MM.1S (cell line): Measurements from ENCODE around the gene SYNDIG1.

Experiments
- DNase-seq: peaks from one replicate; pipeline ENCODE4 v3.0.0-alpha.2; 2015
- H2AFZ ChIP-seq: fragments of 300-600 bp; sonication (generic); 2 replicates; pipeline ENCODE4 v1.6.0; 2016; ENCODE audit warnings: antibody characterized with exemption, low read length
- H3F3A ChIP-seq: fragments of 300-600 bp; sonication (generic); 2 replicates; pipeline ENCODE4 v1.6.1; 2016; ENCODE audit warnings: mild to moderate bottlenecking, antibody characterized with exemption, low read length, moderate library complexity, mixed read lengths; ENCODE audit not compliant: insufficient read depth
- H3K27ac ChIP-seq: fragments of 300-600 bp; sonication (generic); 2 replicates; pipeline ENCODE4 v1.5.1; 2016; ENCODE audit warnings: mild to moderate bottlenecking, low read length
- H3K27me3 ChIP-seq: fragments of 300-600 bp; sonication (generic); replicated peaks from 2 replicates; pipeline ENCODE4 v1.6.0; 2016; ENCODE audit warnings: low read length; ENCODE audit not compliant: insufficient read depth
- H3K36me3 ChIP-seq: fragments of 300-600 bp; sonication (generic); replicated peaks from 2 replicates; pipeline ENCODE4 v1.6.1; 2016; ENCODE audit warnings: mild to moderate bottlenecking, low read length, mixed read lengths; ENCODE audit not compliant: insufficient read depth
- H3K4me1 ChIP-seq: fragments of 300-600 bp; sonication (generic); 2 replicates; pipeline ENCODE4 v1.6.1; 2016; ENCODE audit warnings: low read length, mixed read lengths
- H3K4me2 ChIP-seq: fragments of 300-600 bp; sonication (generic); 2 replicates; pipeline ENCODE4 v1.6.0; 2016; ENCODE audit warnings: low read depth, low read length
- H3K4me3 ChIP-seq: fragments of 300-600 bp; sonication (generic); 2 replicates; pipeline ENCODE4 v1.5.1; 2016; ENCODE audit warnings: low read length, mixed read lengths
- H3K79me2 ChIP-seq: fragments of 300-600 bp; sonication (generic); 2 replicates; pipeline ENCODE4 v1.6.1; 2016; ENCODE audit warnings: mixed run types, low read length, mixed read lengths
- H3K9ac ChIP-seq: fragments of 300-600 bp; sonication (generic); 2 replicates; pipeline ENCODE4 v1.6.1; 2016; ENCODE audit warnings: low read length, mixed read lengths
- H3K9me2 ChIP-seq: fragments of 300-600 bp; sonication (generic); replicated peaks from 2 replicates; pipeline ENCODE4 v1.6.1; 2016; ENCODE audit warnings: mild to moderate bottlenecking, low read length, mixed read lengths; ENCODE audit not compliant: insufficient read depth
- H3K9me3 ChIP-seq: fragments of 300-600 bp; sonication (generic); replicated peaks from 2 replicates; pipeline ENCODE4 v1.6.1; 2016; ENCODE audit warnings: mild to moderate bottlenecking, low read length, mixed read lengths; ENCODE audit not compliant: insufficient read depth
- H4K20me1 ChIP-seq: fragments of 300-600 bp; sonication (generic); 2 replicates; pipeline ENCODE4 v1.6.1; 2016; ENCODE audit warnings: mild to moderate bottlenecking, low read length, moderate library complexity, mixed read lengths; ENCODE audit not compliant: insufficient read depth
- CTCF ChIP-seq: fragments of 300-600 bp; sonication (generic); IDR thresholded peaks from 2 replicates; pipeline ENCODE4 v1.5.1; 2016; ENCODE audit warnings: antibody characterized with exemption, low read length, mixed read lengths
- EZH2 ChIP-seq: fragments of 300-600 bp; sonication (generic); optimal IDR thresholded peaks from 2 replicates; pipeline ENCODE3; 2017; ENCODE audit warnings: low read depth, mild to moderate bottlenecking, antibody characterized with exemption, low read length, mixed read lengths
- EZH2phosphoT487 ChIP-seq: fragments of 300-600 bp; sonication (generic); IDR thresholded peaks from 2 replicates; pipeline ENCODE4 v1.6.1; 2018; ENCODE audit warnings: antibody characterized with exemption, low read length

SYNDIG1 gene

GRCh38 chr20:24669701-24670100 is 200.3 kb downstream of the SYNDIG1 start:
- no peaks in the 10 kb centered on the region for H3K9me2 ChIP-seq
- no peaks in the 10 kb centered on the region for H3F3A ChIP-seq
- no peak overlapping the region for H3K4me3 ChIP-seq
- H3K79me2 ChIP-seq: no peaks in the 10 kb centered on the region
- H2AFZ ChIP-seq: no peak overlapping the region
- no peak overlapping the region for H3K9ac ChIP-seq
- DNase-seq: no peak
- H3K4me2 ChIP-seq: no peak overlapping the region
- no peaks in the 10 kb centered on the region for H4K20me1 ChIP-seq
- H3K27me3 ChIP-seq: no peaks in the 10 kb centered on the region
- no peak overlapping the region for H3K27ac ChIP-seq
- no peaks in the 10 kb centered on the region for H3K4me1 ChIP-seq
- TF ChIP-seq EZH2 (no peak), EZH2phosphoT487 (no peak), CTCF (no peak)
- H3K36me3 ChIP-seq: no peaks in the 10 kb centered on the region
- H3K9me3 ChIP-seq: no peaks in the 10 kb centered on the region

DNA sequence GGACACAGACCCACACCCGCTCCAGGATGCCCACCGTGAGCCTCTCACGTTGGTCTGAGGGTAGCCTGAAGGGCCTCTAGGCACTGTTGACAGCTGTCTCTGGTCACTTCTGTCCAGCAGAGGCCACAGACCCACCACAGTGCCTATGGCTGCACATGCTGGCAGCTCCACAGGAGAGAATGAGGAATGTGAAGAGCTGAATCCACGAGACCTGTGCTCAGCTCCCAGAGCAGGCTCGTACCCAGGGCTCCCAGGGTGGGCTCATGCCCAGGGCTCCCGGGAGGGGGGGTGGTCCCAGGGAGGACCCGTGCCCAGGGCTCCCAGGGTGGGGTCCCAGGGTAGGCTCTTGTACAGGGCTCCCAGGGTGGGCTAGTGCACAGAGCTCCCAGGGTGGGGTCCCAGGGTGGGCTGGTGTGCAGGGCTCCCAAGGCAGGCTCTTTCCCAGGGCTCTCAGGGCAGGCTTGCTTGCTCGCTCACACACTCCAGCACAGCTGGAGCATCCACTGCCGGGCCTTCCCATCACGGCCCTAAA is 201.0 kb downstream of the SYNDIG1 start:
- Histone ChIP-seq H3K9me3 (no peaks in the 10 kb centered on the region), H3K27ac (no peak overlapping the region), H4K20me1 (no peaks in the 10 kb centered on the region), H3K27me3 (no peaks in the 10 kb centered on the region), H3K4me1 (no peaks in the 10 kb centered on the region), H3K79me2 (no peaks in the 10 kb centered on the region), H3K4me3 (no peak overlapping the region), H3F3A (no peaks in the 10 kb centered on the region), H3K4me2 (no peak overlapping the region), H3K36me3 (no peaks in the 10 kb centered on the region), H3K9ac (no peak overlapping the region), H3K9me2 (no peaks in the 10 kb centered on the region), H2AFZ (no peak overlapping the region)
- no peak for TF ChIP-seq CTCF
- no peak for TF ChIP-seq EZH2phosphoT487
- TF ChIP-seq EZH2: no peak
- DNase-seq: no peak

- Histone ChIP-seq H3K36me3 (no peaks in the 10 kb centered on the region), H2AFZ (no peak overlapping the region), H4K20me1 (no peaks in the 10 kb centered on the region), H3K9ac (no peak overlapping the region), H3F3A (no peaks in the 10 kb centered on the region), H3K4me1 (no peaks in the 10 kb centered on the region), H3K27ac (no peak overlapping the region), H3K79me2 (no peaks in the 10 kb centered on the region), H3K4me2 (no peak overlapping the region), H3K4me3 (no peak overlapping the region), H3K9me3 (no peaks in the 10 kb centered on the region), H3K27me3 (no peaks in the 10 kb centered on the region), H3K9me2 (no peaks in the 10 kb centered on the region)
- no peak for DNase-seq
- no peak for TF ChIP-seq EZH2
- no peak for TF ChIP-seq CTCF
- no peak for TF ChIP-seq EZH2phosphoT487
Observed at GRCh38 chr20:24670981-24671380, 201.6 kb downstream of the SYNDIG1 start.
